ENCODE measurements around the gene DAB2.

GRCh38 chr5:39424736-39425637 lies at the start of gene DAB2:
- TF ChIP-seq EZH2 (IDR thresholded peaks at IDR 0.05; ENCODE audit: insufficient read depth, poor library complexity, severe bottlenecking), result no peak
- no peak for TF ChIP-seq EZH2phosphoT487 (IDR thresholded peaks at IDR 0.05; ENCODE audit: insufficient read depth, low read depth)
